ENCODE measurements around the gene AP2B1. TPM values are rescaled to one million over a fixed set of nuclear protein-coding genes. Genes with fewer than 3 reads are reported as not detected.

AP2B1 gene
- total RNA-seq, 1 experiment from 2014 or later = 198 TPM

GRCh38 chr17:35745246-35745645, 158.1 kb downstream of the AP2B1 start:
- no peaks in the 10 kb centered on the region for H3K4me1 ChIP-seq (ENCODE audit: control insufficient read depth in 1 of 2, insufficient read depth in 2 of 2, low read length in 2 of 2)
- CTCF ChIA-PET = interaction anchor here (0.7 kb wide), 1 partner anchor 113 kb away, joined by 3 read pairs; no protein-coding TSS in a partner anchor
- peaks cover 4% of the 10 kb centered on the region; the same call in 1 of the 2 replicates for H3K27me3 ChIP-seq (ENCODE audit: insufficient read depth, low read length)
- H3K27ac ChIP-seq (ENCODE audit: low read depth, low read length) = no peak overlapping the region
- DNase-seq (ENCODE audit: low read depth, low spot score) (no peak), ATAC-seq (no peak)
- no peak for TF ChIP-seq RAD21 (IDR thresholded peaks at IDR 0.05; ENCODE audit: low read depth)
- no peak for TF ChIP-seq EGR1 (IDR thresholded peaks at IDR 0.05; ENCODE audit: low read depth)
- no peak for TF ChIP-seq EZH2 (IDR thresholded peaks at IDR 0.05)
- H3K9me3 ChIP-seq (ENCODE audit: control insufficient read depth in 1 of 2, insufficient read depth in 1 of 2, low read depth in 1 of 2, low read length in 2 of 2) = no peaks in the 10 kb centered on the region
- no peak overlapping the region for H3K4me3 ChIP-seq (replicated peaks in 1 of 2; ENCODE audit: low read depth in 1 of 2, low read length in 2 of 2)
- H3K79me2 ChIP-seq (ENCODE audit: insufficient read depth, low read length) = no peaks in the 10 kb centered on the region
- POLR2A ChIA-PET = no interaction called here
- no peak overlapping the region for H3K9ac ChIP-seq (ENCODE audit: low read length)
- RAD21 ChIA-PET (ENCODE audit: low non-redundant PET in 1 of 2, low total read pairs in 2 of 2, uncharacterized antibody in 2 of 2, unreplicated experiment in 2 of 2) = no interaction called here
- intact Hi-C loops (cut with micrococcal nuclease) = loop anchor here (5.0 to 10.0 kb wide), 5 partner anchors 433 to 1320 kb away; no protein-coding TSS in a partner anchor
- BruUV-seq (replicated peaks) = no TSS peak
- H4K20me1 ChIP-seq (ENCODE audit: insufficient read depth) = no peaks in the 10 kb centered on the region
- no peak overlapping the region for H3K4me2 ChIP-seq (ENCODE audit: low read length)
- H3K36me3 ChIP-seq (ENCODE audit: control insufficient read depth in 1 of 2, insufficient read depth in 2 of 2, low read length in 2 of 2) = no peaks in the 10 kb centered on the region
- no peaks in the 10 kb centered on the region for H3K9me2 ChIP-seq (ENCODE audit: insufficient read depth)
- no peak overlapping the region for H2AFZ ChIP-seq (ENCODE audit: low read depth, low read length, poor library complexity, severe bottlenecking)

GRCh38 chr17:35745749-35746320, 158.7 kb downstream of the AP2B1 start:
- Histone ChIP-seq H2AFZ (ENCODE audit: low read depth, low read length, poor library complexity, severe bottlenecking) (no peak overlapping the region), H3K79me2 (ENCODE audit: insufficient read depth, low read length) (no peaks in the 10 kb centered on the region), H3K27ac (ENCODE audit: low read depth, low read length) (no peak overlapping the region), H3K4me1 (ENCODE audit: control insufficient read depth in 1 of 2, insufficient read depth in 2 of 2, low read length in 2 of 2) (no peaks in the 10 kb centered on the region), H3K9me2 (ENCODE audit: insufficient read depth) (no peaks in the 10 kb centered on the region), H3K27me3 (ENCODE audit: insufficient read depth, low read length) (peaks cover 4% of the 10 kb centered on the region; the same call in 1 of the 2 replicates), H4K20me1 (ENCODE audit: insufficient read depth) (no peaks in the 10 kb centered on the region), H3K4me2 (ENCODE audit: low read length) (no peak overlapping the region), H3K4me3 (replicated peaks in 1 of 2; ENCODE audit: low read depth in 1 of 2, low read length in 2 of 2) (no peak overlapping the region), H3K9me3 (ENCODE audit: control insufficient read depth in 1 of 2, insufficient read depth in 1 of 2, low read depth in 1 of 2, low read length in 2 of 2) (no peaks in the 10 kb centered on the region), H3K9ac (ENCODE audit: low read length) (no peak overlapping the region), H3K36me3 (ENCODE audit: control insufficient read depth in 1 of 2, insufficient read depth in 2 of 2, low read length in 2 of 2) (no peaks in the 10 kb centered on the region)
- CTCF ChIA-PET = interaction anchor here (0.7 kb wide), 1 partner anchor 113 kb away, joined by 3 read pairs; no protein-coding TSS in a partner anchor
- ATAC-seq (no peak), DNase-seq (ENCODE audit: low read depth, low spot score) (no peak)
- TF ChIP-seq EZH2phosphoT487 (IDR thresholded peaks at IDR 0.05; ENCODE audit: borderline replicate concordance) = no peak
- TF ChIP-seq JUND (IDR thresholded peaks at IDR 0.05) = no peak
- TF ChIP-seq FOSL1 (IDR thresholded peaks at IDR 0.05; ENCODE audit: low read depth) = no peak
- TF ChIP-seq ZNF274 (IDR thresholded peaks at IDR 0.05; ENCODE audit: low read depth, low read length) = no peak
- TF ChIP-seq ATF3 (IDR thresholded peaks at IDR 0.05) = no peak
- TF ChIP-seq CTCF (IDR thresholded peaks at IDR 0.05 in 2 of 3, conservative IDR thresholded peaks at IDR 0.05 in 1 of 3; ENCODE audit: borderline replicate concordance in 1 of 3, insufficient read depth in 1 of 3, low read depth in 2 of 3, low read length in 2 of 3) = no peak
- no TSS peak for BruUV-seq (replicated peaks)
- RAD21 ChIA-PET (ENCODE audit: low non-redundant PET in 1 of 2, low total read pairs in 2 of 2, uncharacterized antibody in 2 of 2, unreplicated experiment in 2 of 2) = no interaction called here
- POLR2A ChIA-PET = no interaction called here
- intact Hi-C loops (cut with micrococcal nuclease) = loop anchor here (5.0 to 10.0 kb wide), 5 partner anchors 434 to 1321 kb away; no protein-coding TSS in a partner anchor
